K562 (cell line): ENCODE results near the gene RAB21.

ENCODE experiments used
- CBX3 ChIP-seq, 2 experiments: IDR thresholded peaks; 1 replicate in 1 of 2; 2 replicates in 1 of 2; pipeline ENCODE4 v1.6.1; 2012; ENCODE audit warnings: inconsistent platforms in 2 of 2, low read length in 2 of 2, borderline replicate concordance in 1 of 2, control low read depth in 1 of 2
- ETV1 ChIP-seq: fragments of 450-650 bp; conservative IDR thresholded peaks from 2 replicates; pipeline ENCODE4 v1.6.1; 2016; ENCODE audit warnings: missing genetic modification characterization, control low read depth, low read depth, missing compliant biosample characterization
- FOXM1 ChIP-seq, 2 experiments: fragments of 450-650 bp in 1 of 2; sonication (generic) in 1 of 2; formaldehyde crosslinking in 1 of 2; IDR thresholded peaks; 2 replicates each; pipeline versions ENCODE4 v1.6.1 to v1.9.0; 2017 to 2022; ENCODE audit warnings: low read depth in 2 of 2, mild to moderate bottlenecking in 2 of 2, missing genetic modification reagents in 1 of 2, moderate library complexity in 1 of 2
- KLF6 ChIP-seq: fragments of 250-450 bp; sonication (Bioruptor Pico); IDR thresholded peaks from 2 replicates; pipeline ENCODE4 v1.4.0; 2020; ENCODE audit warnings: mild to moderate bottlenecking, moderate library complexity, borderline replicate concordance
- MAFK ChIP-seq: IDR thresholded peaks from 2 replicates; pipeline ENCODE4 v1.6.1; 2011; ENCODE audit warnings: low read length, improper control_type of control experiment
- MED1 ChIP-seq: sonication (generic); formaldehyde crosslinking; IDR thresholded peaks from 2 replicates; pipeline ENCODE4 v1.8.1; 2023; ENCODE audit warnings: missing genetic modification reagents, borderline replicate concordance
- TF ChIP-seq, protein P1 (sequence below), 2 experiments: fragments of 450-650 bp; formaldehyde crosslinking in 1 of 2; IDR thresholded peaks; 2 replicates each; pipeline versions ENCODE4 v1.4.0 to v1.6.1; 2014 to 2020; ENCODE audit warnings: mild to moderate bottlenecking in 2 of 2, borderline replicate concordance in 1 of 2, low read depth in 1 of 2
- TF ChIP-seq, protein P2 (sequence below): fragments of 450-650 bp; IDR thresholded peaks from 2 replicates; pipeline ENCODE4 v1.6.1; 2018; ENCODE audit not compliant: partially characterized antibody
- TF ChIP-seq, protein P3 (sequence below), 3 experiments: IDR thresholded peaks in 2 of 3; conservative IDR thresholded peaks in 1 of 3; 2 replicates each; pipeline ENCODE4 v1.5.1; 2011 to 2012; ENCODE audit warnings: low read length in 3 of 3, mild to moderate bottlenecking in 3 of 3, control low read depth in 2 of 3, improper control_type of control experiment in 1 of 3, inconsistent platforms in 1 of 3, low read depth in 1 of 3, mixed read lengths in 1 of 3, moderate library complexity in 1 of 3; ENCODE audit not compliant: insufficient read depth in 2 of 3
- TF ChIP-seq, protein P4 (sequence below): sonication (generic); formaldehyde crosslinking; IDR thresholded peaks from 2 replicates; pipeline ENCODE4 v1.9.0; 2022; ENCODE audit warnings: mild to moderate bottlenecking, missing genetic modification reagents
- TF ChIP-seq, protein P5 (sequence below): fragments of 250-450 bp; sonication (Bioruptor Pico); IDR thresholded peaks from 2 replicates; pipeline ENCODE4 v1.5.0; 2022; ENCODE audit warnings: mild to moderate bottlenecking

DNA sequence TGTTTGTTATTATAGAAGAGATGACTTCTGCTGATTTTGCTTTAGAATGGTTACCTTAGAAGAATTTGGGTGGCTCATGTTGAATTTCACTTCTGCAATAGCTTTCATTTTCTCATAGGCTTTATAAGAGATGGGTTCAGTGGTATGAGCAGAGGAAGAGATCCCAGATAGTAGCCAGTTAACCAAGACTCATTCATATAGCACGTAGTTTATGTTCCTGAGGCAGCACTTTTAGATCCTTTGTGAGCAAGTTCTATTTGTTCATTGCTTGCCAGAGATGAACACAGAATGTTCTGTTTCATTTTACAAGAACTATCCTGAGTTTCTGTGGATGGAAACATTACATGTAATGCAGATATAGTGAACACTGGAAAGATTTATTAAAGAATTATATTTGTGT, 32.2 kb downstream of the RAB21 start:
- TF ChIP-seq MAFK (no peak), KLF6 (CRISPR knock-in tag) (no peak), FOXM1 (IDR thresholded peaks at IDR 0.05; ENCODE audit: low read depth) (no peak), FOXM1 (CRISPR knock-in tag; IDR thresholded peaks at IDR 0.05; ENCODE audit: low read depth) (no peak), MED1 (CRISPR knock-in tag) (no peak), CBX3 (IDR thresholded peaks at IDR 0.05; ENCODE audit: borderline replicate concordance in 1 of 2, low read length in 2 of 2) (no peak), ETV1 (tag) (no peak)
- TF ChIP-seq, protein P1, sequence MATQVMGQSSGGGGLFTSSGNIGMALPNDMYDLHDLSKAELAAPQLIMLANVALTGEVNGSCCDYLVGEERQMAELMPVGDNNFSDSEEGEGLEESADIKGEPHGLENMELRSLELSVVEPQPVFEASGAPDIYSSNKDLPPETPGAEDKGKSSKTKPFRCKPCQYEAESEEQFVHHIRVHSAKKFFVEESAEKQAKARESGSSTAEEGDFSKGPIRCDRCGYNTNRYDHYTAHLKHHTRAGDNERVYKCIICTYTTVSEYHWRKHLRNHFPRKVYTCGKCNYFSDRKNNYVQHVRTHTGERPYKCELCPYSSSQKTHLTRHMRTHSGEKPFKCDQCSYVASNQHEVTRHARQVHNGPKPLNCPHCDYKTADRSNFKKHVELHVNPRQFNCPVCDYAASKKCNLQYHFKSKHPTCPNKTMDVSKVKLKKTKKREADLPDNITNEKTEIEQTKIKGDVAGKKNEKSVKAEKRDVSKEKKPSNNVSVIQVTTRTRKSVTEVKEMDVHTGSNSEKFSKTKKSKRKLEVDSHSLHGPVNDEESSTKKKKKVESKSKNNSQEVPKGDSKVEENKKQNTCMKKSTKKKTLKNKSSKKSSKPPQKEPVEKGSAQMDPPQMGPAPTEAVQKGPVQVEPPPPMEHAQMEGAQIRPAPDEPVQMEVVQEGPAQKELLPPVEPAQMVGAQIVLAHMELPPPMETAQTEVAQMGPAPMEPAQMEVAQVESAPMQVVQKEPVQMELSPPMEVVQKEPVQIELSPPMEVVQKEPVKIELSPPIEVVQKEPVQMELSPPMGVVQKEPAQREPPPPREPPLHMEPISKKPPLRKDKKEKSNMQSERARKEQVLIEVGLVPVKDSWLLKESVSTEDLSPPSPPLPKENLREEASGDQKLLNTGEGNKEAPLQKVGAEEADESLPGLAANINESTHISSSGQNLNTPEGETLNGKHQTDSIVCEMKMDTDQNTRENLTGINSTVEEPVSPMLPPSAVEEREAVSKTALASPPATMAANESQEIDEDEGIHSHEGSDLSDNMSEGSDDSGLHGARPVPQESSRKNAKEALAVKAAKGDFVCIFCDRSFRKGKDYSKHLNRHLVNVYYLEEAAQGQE (IDR thresholded peaks at IDR 0.05; ENCODE audit: borderline replicate concordance), result no peak
- TF ChIP-seq, protein P1 (CRISPR knock-in tag; IDR thresholded peaks at IDR 0.05; ENCODE audit: low read depth), result no peak
- TF ChIP-seq, protein P2, sequence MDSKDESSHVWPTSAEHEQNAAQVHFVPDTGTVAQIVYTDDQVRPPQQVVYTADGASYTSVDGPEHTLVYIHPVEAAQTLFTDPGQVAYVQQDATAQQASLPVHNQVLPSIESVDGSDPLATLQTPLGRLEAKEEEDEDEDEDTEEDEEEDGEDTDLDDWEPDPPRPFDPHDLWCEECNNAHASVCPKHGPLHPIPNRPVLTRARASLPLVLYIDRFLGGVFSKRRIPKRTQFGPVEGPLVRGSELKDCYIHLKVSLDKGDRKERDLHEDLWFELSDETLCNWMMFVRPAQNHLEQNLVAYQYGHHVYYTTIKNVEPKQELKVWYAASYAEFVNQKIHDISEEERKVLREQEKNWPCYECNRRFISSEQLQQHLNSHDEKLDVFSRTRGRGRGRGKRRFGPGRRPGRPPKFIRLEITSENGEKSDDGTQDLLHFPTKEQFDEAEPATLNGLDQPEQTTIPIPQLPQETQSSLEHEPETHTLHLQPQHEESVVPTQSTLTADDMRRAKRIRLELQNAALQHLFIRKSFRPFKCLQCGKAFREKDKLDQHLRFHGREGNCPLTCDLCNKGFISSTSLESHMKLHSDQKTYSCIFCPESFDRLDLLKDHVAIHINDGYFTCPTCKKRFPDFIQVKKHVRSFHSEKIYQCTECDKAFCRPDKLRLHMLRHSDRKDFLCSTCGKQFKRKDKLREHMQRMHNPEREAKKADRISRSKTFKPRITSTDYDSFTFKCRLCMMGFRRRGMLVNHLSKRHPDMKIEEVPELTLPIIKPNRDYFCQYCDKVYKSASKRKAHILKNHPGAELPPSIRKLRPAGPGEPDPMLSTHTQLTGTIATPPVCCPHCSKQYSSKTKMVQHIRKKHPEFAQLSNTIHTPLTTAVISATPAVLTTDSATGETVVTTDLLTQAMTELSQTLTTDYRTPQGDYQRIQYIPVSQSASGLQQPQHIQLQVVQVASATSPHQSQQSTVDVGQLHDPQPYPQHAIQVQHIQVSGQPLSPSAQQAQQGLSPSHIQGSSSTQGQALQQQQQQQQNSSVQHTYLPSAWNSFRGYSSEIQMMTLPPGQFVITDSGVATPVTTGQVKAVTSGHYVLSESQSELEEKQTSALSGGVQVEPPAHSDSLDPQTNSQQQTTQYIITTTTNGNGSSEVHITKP, result no peak
- TF ChIP-seq, protein P3, sequence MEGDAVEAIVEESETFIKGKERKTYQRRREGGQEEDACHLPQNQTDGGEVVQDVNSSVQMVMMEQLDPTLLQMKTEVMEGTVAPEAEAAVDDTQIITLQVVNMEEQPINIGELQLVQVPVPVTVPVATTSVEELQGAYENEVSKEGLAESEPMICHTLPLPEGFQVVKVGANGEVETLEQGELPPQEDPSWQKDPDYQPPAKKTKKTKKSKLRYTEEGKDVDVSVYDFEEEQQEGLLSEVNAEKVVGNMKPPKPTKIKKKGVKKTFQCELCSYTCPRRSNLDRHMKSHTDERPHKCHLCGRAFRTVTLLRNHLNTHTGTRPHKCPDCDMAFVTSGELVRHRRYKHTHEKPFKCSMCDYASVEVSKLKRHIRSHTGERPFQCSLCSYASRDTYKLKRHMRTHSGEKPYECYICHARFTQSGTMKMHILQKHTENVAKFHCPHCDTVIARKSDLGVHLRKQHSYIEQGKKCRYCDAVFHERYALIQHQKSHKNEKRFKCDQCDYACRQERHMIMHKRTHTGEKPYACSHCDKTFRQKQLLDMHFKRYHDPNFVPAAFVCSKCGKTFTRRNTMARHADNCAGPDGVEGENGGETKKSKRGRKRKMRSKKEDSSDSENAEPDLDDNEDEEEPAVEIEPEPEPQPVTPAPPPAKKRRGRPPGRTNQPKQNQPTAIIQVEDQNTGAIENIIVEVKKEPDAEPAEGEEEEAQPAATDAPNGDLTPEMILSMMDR (IDR thresholded peaks at IDR 0.05 in 2 of 3, conservative IDR thresholded peaks at IDR 0.05 in 1 of 3; ENCODE audit: insufficient read depth in 2 of 3, low read depth in 1 of 3, low read length in 3 of 3), result no peak
- TF ChIP-seq, protein P4, sequence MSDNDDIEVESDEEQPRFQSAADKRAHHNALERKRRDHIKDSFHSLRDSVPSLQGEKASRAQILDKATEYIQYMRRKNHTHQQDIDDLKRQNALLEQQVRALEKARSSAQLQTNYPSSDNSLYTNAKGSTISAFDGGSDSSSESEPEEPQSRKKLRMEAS (CRISPR knock-in tag), result no peak
- TF ChIP-seq, protein P5, sequence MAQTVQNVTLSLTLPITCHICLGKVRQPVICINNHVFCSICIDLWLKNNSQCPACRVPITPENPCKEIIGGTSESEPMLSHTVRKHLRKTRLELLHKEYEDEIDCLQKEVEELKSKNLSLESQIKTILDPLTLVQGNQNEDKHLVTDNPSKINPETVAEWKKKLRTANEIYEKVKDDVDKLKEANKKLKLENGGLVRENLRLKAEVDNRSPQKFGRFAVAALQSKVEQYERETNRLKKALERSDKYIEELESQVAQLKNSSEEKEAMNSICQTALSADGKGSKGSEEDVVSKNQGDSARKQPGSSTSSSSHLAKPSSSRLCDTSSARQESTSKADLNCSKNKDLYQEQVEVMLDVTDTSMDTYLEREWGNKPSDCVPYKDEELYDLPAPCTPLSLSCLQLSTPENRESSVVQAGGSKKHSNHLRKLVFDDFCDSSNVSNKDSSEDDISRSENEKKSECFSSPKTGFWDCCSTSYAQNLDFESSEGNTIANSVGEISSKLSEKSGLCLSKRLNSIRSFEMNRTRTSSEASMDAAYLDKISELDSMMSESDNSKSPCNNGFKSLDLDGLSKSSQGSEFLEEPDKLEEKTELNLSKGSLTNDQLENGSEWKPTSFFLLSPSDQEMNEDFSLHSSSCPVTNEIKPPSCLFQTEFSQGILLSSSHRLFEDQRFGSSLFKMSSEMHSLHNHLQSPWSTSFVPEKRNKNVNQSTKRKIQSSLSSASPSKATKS (CRISPR knock-in tag), result no peak
